Measurements from ENCODE around the gene MRPS16. TPM values are rescaled to one million over a fixed set of nuclear protein-coding genes. Genes with fewer than 3 reads are reported as not detected.

Gene MRPS16
- total and polyA plus RNA-seq, 9 of the 15 experiments (the other 6 are each of a cell fraction or from before 2014, with no cell fraction given), result 65.0 to 239 (median 146) TPM

- peak; percentile 83 for TF ChIP-seq ATF7 (IDR thresholded peaks at IDR 0.05)
- TF ChIP-seq ATF4 (CRISPR knock-in tag; IDR thresholded peaks at IDR 0.05), result peak; percentile 92
- no peak for TF ChIP-seq PYGO2 (tag; IDR thresholded peaks at IDR 0.05)
- TF ChIP-seq SMARCE1 (IDR thresholded peaks at IDR 0.05), result peak; percentile 95
- TF ChIP-seq ZNF584 (CRISPR knock-in tag; IDR thresholded peaks at IDR 0.05; ENCODE audit: low read depth), result 0 out of 2 replicates have a peak, but pooled peaks have one; percentile 65
- TF ChIP-seq CEBPB (tag; IDR thresholded peaks at IDR 0.05), result peak; percentile 12; the same call in 1 of the 2 replicates
- no peak for TF ChIP-seq GTF3C2 (IDR thresholded peaks at IDR 0.05; ENCODE audit: borderline replicate concordance, extremely low read depth, insufficient read length)
- no peak for TF ChIP-seq RBM22 (IDR thresholded peaks at IDR 0.05; ENCODE audit: low read depth, low read length, poor library complexity, severe bottlenecking)
- TF ChIP-seq FOS (IDR thresholded peaks at IDR 0.05; ENCODE audit: extremely low read depth, insufficient read length), result peak; percentile 68
- TF ChIP-seq SOX6 (IDR thresholded peaks at IDR 0.05), result peak; percentile 97
- peak; percentile 29 for TF ChIP-seq HDAC3 (IDR thresholded peaks at IDR 0.05; ENCODE audit: borderline replicate concordance, partially characterized antibody)
- peak; percentile 99 for TF ChIP-seq FOSL1 (tag; conservative IDR thresholded peaks at IDR 0.05)
- no peak for TF ChIP-seq BRD4 (IDR thresholded peaks at IDR 0.05)
- peak; percentile 15; the same call in 1 of the 2 replicates for TF ChIP-seq REST (IDR thresholded peaks at IDR 0.05; ENCODE audit: borderline replicate concordance)
- TF ChIP-seq REST (CRISPR knock-in tag; IDR thresholded peaks at IDR 0.05; ENCODE audit: low read depth), result no peak
These were observed 9.8 kb upstream of the MRPS16 start (continued) for GRCh38 chr10:73262105-73262730.
